HG03060 (cell line): Measurements from ENCODE around the gene CACNG6.
"Not testable (repeated sequence)": the region's sequence is repeated elsewhere in the genome, so short reads cannot be mapped to it uniquely, and the experiment has no call there.

Experiments used
- ATAC-seq: cut with Tn5 transposase; IDR thresholded peaks from one replicate; pipeline ENCODE4 v1.9.1; 2021; ENCODE audit warnings: low read depth, moderate number of reproducible peaks; ENCODE audit not compliant: unreplicated experiment

CACNG6 gene

DNA sequence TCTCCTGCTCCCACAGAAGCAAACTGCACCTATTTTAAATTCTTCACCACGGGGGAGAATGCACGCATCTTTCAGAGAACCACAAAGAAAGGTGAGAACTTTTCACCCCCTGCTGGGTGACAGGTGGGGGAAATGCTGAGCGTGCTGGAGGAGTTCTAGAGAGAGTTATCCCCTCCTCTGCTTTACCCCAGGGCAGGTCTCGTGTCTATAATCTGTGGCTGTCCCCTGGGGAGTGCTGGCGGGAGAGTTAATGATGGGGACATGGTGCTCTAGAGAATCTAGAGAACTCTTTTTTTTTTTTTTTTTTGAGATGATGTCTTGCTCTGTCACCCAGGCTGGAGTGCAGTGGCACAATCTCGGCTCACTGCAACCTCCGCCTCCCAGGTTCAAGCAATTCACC is 6.8 kb downstream of the CACNG6 start:
- no peak for ATAC-seq

DNA sequence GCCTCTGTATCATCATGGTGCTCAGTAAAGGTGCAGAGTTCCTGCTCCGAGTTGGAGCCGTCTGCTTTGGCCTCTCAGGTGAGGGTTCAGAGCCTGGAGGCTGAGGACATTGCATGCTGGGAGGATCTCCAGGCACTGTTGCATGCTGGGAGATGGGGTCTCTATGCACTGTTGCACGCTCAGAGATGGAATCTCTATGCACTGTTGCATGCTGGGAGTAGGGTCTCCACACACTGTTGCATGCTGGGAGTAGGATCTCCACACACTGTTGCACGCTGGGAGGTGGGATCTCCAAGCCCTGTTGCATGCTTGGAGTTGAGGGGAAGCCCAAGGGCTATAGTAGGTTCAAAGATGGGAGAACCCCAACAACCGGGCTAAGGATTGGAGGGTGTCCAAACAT is 8.3 kb downstream of the CACNG6 start:
- ATAC-seq: no peak

DNA sequence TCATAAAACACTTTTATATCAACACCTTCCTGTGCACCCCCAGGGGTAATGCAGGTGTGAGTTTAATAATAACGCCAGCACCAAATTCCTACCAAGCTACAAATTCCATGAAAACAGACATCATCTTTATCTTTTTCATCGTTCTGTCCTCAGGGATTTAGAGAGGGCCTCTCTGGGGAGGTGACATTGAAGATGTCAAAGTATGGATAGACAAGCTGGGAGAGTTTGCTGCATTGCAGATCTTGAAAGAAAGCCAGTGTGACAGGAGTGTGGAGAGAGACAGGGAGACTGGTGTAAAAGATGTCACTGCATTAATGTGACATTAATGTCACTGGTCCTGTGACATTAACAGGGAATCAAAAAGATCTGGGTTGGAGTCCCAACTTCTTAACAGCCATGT is 10.1 kb downstream of the CACNG6 start:
- no peak for ATAC-seq

- no peak for ATAC-seq
These were observed 11.3 kb downstream of the CACNG6 start for GRCh38 chr19:54002495-54003315.

GRCh38 chr19:54009440-54009839 is 18.0 kb downstream of the CACNG6 start:
- no peak for ATAC-seq

DNA sequence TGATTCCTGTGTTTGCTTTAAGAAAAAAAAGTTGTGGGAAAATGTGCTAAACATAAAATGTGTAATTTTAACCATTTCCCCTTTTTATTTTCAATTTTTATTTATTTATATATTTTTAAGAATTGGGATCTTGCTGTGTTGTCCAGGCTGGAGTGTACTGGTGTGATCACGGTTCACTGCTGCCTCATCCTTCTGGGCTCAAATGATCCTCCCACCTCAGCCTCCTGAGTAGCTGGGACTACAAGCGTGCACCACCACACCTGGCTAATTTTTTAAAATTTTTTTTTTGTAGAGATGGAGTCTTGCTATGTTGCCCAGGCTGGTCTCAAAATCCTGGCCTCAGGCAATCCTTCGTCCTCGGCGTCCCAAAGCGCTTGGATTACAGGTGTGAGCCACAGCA is 19.0 kb downstream of the CACNG6 start:
- ATAC-seq: no peak

DNA sequence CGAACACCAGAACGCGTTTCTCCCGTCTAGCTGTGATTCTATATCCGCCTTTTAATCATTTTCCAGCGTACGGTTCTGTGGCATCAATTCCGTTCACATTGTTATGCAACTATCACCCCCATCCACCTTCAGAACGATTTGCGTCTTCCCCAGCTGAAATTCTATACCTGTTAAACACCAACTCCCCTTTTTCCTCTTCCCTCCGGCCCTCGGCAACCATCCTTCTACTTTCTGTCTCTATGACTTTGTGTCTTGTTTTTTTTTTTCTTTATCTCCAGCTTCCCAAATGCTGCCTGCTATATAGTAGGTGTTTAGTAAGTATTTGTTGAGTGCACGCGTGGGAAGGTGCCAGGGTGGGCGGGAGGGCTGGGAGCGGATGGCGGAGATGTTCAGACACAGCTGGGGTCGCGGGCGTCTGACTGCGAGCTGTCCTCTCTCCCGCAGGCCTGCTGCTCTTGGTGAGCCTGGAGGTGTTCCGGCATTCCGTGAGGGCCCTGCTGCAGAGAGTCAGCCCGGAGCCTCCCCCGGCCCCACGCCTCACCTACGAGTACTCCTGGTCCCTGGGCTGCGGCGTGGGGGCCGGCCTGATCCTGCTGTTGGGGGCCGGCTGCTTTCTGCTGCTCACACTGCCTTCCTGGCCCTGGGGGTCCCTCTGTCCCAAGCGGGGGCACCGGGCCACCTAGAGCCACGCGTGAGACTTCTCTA is 20.2 kb downstream of the CACNG6 start:
- no peak for ATAC-seq

GRCh38 chr19:54013866-54014265 is 22.4 kb downstream of the CACNG6 start:
- no peak for ATAC-seq

DNA sequence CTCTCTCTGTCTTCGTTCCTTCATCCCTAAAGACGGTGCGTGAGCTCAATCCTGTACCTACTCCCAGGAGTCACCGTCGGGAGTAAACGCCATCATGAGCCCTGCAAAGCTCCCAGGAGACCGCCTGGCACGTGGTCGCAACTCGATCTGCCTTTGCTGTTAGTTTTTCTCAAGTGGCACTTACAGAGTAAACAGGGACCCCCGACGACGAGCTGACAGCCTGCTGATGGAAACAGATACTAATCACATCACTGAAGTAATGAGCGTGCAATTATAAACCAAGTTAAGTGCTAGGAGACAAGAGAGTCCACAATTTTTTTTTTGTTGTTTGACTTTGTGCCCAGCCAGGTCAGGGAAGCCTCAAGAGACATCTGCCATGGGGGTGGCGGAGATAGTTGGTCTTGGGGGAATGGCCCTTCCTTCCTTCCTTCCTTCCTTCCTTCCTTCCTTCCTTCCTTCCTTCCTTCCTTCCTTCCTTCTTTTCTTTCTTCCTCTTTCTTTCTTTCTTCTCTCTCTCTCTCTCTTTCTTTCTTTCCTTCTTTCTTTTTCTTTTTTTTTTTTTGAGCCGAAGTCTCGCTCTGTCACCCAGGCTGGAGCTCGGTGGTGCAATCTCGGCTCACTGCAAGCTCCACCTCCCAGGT is 23.6 kb downstream of the CACNG6 start:
- no peak for ATAC-seq

- no peak for ATAC-seq
These were observed 25.8 kb downstream of the CACNG6 start for GRCh38 chr19:54017261-54017660.

DNA sequence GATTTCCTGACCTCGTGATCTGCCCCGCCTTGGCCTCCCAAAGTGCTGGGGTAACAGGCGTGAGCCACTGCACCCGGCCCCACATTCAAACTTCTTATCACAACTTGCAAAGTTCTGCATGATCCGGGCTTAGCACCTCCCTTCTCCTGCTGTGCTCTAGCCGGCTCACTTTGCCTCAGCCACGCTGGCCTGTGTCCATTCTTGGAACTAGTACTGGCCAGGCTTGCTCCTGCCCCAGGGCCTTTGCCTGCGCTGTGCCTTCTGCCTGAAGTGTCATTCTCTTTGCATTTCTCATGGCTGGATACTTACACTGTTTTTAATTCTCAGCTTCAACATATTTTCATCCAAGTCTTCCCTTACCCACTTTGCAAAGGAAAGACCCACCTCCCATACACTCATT is 29.9 kb downstream of the CACNG6 start:
- no peak for ATAC-seq

DNA sequence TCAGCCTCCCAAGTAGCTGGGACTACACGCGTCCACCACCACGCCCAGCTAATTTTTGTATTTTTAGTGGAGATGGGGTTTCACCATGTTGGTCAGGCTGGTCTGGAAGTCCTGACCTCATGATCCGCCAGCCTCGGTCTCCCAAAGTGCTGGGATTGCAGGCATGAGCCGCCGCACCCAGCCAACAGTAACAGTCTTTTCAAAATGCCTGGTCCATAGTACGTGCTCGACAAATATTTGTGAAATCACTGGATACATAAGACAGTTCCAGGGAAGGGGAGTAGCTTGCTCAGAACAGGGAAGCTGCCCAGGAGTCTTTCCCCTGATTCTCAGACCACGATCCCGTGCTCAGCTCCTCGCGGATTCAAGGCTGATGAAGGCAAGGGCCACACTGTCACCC is 30.5 kb downstream of the CACNG6 start:
- no peak for ATAC-seq

GRCh38 chr19:54023191-54023590 is 31.8 kb downstream of the CACNG6 start:
- ATAC-seq: no peak

- ATAC-seq: no peak
These were observed 33.2 kb downstream of the CACNG6 start for GRCh38 chr19:54024660-54025059.

- no peak for ATAC-seq
These were observed 35.2 kb downstream of the CACNG6 start for GRCh38 chr19:54026656-54027055.

GRCh38 chr19:54029301-54029700 is 37.9 kb downstream of the CACNG6 start:
- no peak for ATAC-seq

GRCh38 chr19:54029930-54030490 is 38.6 kb downstream of the CACNG6 start:
- no peak for ATAC-seq

DNA sequence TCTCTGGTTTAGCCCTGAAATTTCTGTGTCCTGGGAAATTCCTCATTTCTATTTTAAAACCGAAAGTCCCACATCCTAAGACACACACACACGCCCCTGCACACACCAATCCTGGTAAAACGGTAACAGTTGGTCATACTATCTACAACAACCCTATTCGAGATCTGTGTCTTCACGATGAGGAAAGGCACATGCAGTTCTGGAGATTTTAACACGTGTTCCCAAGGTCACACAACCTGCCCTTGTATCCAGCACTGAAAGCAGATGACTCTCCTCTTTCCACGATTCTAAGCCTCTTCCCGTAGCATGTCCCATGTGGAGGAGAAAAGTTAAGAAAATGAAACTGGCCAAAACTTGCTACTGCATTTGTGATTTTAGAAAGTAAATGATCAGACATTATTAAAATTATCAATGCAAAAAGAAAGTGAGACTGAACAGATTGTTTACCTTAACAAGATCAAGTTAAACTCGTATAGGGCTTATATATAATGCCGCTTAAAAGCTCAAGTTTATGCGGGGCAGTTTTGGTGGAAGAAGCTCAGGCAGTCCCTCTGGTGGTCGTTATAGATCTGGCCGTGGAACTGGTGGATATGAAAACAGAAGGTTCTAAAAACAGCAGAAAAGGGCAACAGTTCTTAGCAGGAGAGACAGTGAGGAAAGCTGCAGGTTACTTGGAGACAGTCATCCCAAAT is 39.6 kb downstream of the CACNG6 start:
- ATAC-seq: no peak

GRCh38 chr19:54035215-54036178 is 44.1 kb downstream of the CACNG6 start:
- ATAC-seq: no peak

GRCh38 chr19:54036542-54036941 is 45.1 kb downstream of the CACNG6 start:
- not testable (repeated sequence) for ATAC-seq
